HG03432 (cell line): ENCODE results near the gene PIP5K1B.

Experiments used
- ATAC-seq: cut with Tn5 transposase; IDR thresholded peaks from one replicate; pipeline ENCODE4 v1.9.1; 2021; ENCODE audit warnings: mild to moderate bottlenecking, moderate library complexity; ENCODE audit not compliant: unreplicated experiment

Gene PIP5K1B

GRCh38 chr9:68805890-68806517, 101.0 kb downstream of the PIP5K1B start:
- no peak for ATAC-seq

GRCh38 chr9:68808338-68808890, 103.4 kb downstream of the PIP5K1B start:
- ATAC-seq, result no peak

- ATAC-seq, result no peak
Measured at GRCh38 chr9:68817079-68817875, 112.2 kb downstream of the PIP5K1B start.

- no peak for ATAC-seq
Measured at GRCh38 chr9:68819065-68819464, 114.0 kb downstream of the PIP5K1B start.

- no peak for ATAC-seq
Measured at GRCh38 chr9:68821911-68822310, 116.9 kb downstream of the PIP5K1B start.

GRCh38 chr9:68822596-68823165, 117.6 kb downstream of the PIP5K1B start:
- ATAC-seq, result no peak

GRCh38 chr9:68825762-68826472, 120.9 kb downstream of the PIP5K1B start:
- no peak for ATAC-seq

- no peak for ATAC-seq
Measured at GRCh38 chr9:68827837-68828744, 123.1 kb downstream of the PIP5K1B start.

GRCh38 chr9:68832101-68832500, 127.1 kb downstream of the PIP5K1B start:
- ATAC-seq, result no peak

- no peak for ATAC-seq
Measured at GRCh38 chr9:68832861-68833518, 128.0 kb downstream of the PIP5K1B start.

GRCh38 chr9:68834931-68835520, 130.0 kb downstream of the PIP5K1B start:
- no peak for ATAC-seq

GRCh38 chr9:68836788-68837187, 131.7 kb downstream of the PIP5K1B start:
- ATAC-seq, result no peak

GRCh38 chr9:68838245-68838644, 133.2 kb downstream of the PIP5K1B start:
- ATAC-seq, result no peak

- ATAC-seq, result no peak
Measured at GRCh38 chr9:68841276-68842052, 136.4 kb downstream of the PIP5K1B start.

- no peak for ATAC-seq
Measured at GRCh38 chr9:68842568-68842967, 137.5 kb downstream of the PIP5K1B start.

GRCh38 chr9:68843239-68843638, 138.2 kb downstream of the PIP5K1B start:
- ATAC-seq, result no peak

GRCh38 chr9:68844157-68844556, 139.1 kb downstream of the PIP5K1B start:
- no peak for ATAC-seq
